Limb (tissue), 2 donors: Measurements from ENCODE around the gene STYXL2.

Source experiments
- DNase-seq, 2 donors: peaks; one replicate each; pipeline ENCODE4 v3.0.0-alpha.2; 2016; ENCODE audit errors: extremely low spot score in 2 of 2

STYXL2 gene

GRCh38 chr1:167093846-167094516 is at the start of gene STYXL2:
Gene STYXL2, plus strand, starts transcription at chr1:167094075. Its CDS starts 775 bp downstream, at chr1:167094850.
- peak; percentile 48 to 65 for DNase-seq

- no peak for DNase-seq
Measured at GRCh38 chr1:167051907-167052306, 42.0 kb upstream of the STYXL2 start.

GRCh38 chr1:167052389-167052788 is 41.5 kb upstream of the STYXL2 start:
- no peak for DNase-seq

DNA sequence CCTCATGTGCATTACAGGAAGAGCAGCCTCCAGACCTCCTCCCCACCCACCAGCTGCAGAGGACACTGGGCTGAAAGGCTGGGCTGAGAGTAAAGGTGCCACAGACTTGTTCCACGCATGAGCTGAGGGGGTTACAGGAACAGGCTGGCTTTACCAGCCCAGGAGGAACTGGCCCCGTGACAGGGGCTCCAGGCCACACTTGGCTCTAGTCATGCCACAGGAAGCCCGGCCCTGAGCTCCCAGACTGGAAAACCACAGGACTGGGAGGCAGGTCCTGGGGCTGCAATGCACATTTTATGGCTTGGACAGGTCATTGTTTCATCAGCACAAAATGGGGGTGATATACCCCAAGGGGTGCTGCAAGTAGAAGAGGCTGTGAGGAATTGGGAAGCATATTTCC is 39.3 kb upstream of the STYXL2 start:
- DNase-seq = no peak

GRCh38 chr1:167054946-167055630 is 38.8 kb upstream of the STYXL2 start:
- DNase-seq = no peak

GRCh38 chr1:167056529-167057231 is 37.2 kb upstream of the STYXL2 start:
- DNase-seq = no peak

DNA sequence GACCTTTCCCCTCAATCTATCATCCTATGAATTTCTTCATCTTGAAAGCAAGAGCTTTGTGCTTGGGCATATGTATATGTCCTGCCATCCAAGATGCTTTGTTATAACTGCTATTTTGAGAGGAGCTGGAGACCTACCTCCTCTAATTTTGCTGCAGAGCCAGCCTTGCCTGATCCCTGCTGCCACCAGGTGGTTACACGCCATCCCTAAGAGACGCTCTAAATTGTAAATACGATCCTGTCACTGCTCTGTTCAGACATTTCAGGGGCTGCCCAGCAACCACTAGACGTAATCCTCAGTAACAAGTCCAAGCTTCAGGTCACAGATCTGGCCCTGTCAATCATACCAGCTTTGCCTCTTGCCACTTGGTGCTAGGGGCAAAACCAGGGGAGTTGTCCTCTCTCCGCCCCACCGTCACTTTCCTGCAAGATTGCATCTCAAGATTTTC is 36.6 kb upstream of the STYXL2 start:
- DNase-seq = peak in 1 of 2 donors; percentile 47

GRCh38 chr1:167059045-167059808 is 34.6 kb upstream of the STYXL2 start:
- peak; percentile 67 to 85 for DNase-seq

DNA sequence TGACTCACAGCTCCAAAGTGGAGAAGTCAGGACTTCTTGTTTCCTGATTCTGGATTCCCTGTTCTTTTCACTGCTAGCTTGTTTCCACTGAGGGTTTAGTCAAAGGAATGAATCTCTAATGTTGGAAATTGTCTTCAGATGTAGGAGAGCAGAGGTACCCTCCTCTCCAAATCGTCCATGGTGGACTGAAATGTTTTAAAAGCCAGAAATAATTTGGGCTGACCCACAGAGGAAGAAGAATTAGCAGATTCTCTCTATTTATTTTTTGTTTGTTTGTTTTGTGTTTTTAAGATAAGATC is 34.1 kb upstream of the STYXL2 start:
- DNase-seq = no peak

DNA sequence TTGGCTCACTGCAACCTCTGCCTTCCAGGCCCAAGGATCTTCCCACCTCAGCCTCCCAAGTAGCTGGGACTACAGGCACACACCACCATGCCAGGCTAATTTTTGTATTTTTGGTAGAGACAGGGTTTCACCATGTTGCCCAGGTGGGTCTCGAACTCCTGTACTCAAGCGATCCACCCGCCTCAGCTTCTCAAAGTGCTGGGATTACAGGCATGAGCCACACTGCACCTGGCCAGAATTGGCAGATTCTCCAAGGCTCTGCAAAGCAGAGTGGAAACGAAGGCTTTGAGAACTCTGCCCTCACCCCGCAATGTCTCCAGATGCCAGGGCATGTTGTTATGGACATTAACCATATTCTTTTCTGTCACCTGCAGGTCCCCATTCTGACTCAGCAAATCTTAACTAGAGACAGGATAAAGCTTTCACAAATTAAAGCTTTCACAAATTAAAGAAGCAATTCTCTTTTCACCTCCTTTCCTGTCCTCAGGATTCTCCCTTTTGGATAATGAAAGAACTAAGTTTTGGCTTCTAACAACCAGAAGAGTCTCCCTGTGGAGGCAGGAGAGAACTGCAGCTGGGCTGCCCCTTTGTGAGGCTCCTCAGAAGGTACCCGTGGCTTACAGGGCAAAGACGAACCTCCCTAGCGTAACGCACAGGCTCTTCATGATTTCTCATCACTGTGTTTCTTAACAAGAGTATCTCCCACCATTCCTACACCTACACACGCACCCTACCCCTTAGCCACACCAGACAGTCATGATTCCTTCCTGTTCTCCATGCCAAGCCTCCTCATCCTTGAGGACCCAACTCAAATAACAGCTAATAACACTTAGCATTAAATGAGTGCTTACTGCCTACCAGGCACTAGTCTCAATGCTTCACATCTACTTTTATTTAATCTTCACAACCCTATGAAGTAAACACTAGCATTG is 33.5 kb upstream of the STYXL2 start:
- DNase-seq = no peak

GRCh38 chr1:167061073-167061464 is 32.8 kb upstream of the STYXL2 start:
- no peak for DNase-seq

- no peak for DNase-seq
Measured at GRCh38 chr1:167064621-167065020, 29.3 kb upstream of the STYXL2 start.

DNA sequence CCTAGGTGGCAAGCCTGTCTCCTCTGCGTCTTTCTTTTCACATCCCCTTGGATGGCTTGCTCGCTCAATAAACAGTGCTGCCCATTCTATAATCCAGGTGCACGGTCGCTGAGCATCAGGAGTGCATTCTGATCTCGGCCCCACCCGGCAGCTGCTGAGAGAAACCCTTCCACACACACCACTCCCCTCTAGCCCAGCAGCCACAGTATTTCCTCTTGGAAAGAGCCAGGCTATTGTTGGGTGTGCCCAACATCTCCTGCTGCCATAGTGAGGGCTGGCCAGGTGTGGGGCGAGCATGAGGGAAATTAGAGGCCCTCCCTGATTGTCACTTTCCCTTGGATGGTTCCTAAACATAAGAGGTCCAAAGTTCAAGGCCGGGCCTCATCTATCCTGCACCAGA is 28.4 kb upstream of the STYXL2 start:
- DNase-seq = no peak

DNA sequence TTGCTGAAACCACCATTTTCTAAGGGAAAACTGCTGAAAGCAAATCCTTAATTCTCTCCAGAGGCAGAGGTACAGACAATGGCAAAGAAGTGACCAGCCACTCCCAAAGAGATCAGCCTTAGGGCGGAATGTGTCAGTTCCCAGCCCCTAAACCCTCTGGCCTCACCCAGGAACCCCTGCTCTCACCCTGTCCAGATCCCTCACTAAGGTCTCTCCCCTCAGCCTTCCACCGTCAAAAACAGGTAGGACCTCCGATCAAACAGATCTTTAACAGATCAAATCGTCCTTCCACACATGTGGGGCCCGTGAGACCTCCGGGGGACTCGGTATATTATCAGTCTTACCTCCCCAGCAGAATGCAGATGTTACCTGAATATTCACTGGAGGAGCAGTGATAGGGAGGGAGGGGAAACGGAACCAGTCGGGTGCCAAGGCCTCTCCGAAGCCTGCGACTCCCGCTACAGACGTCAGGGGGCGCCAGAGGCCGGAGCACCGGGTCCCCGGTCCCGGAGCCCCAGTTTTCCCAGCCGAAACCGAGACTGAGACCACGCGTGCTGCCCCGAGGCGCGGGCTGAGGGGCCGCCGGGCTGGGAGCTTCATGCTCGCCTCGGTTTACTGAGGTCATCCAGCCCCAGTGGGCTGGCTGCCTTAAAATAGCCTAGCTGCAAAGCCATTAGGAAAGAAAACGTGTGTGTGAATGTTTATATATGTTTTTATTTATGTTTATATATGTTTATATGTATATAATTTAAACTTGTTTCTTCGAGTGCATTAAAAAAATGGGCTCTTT is 27.3 kb upstream of the STYXL2 start:
- DNase-seq = peak; percentile 60 to 91

DNA sequence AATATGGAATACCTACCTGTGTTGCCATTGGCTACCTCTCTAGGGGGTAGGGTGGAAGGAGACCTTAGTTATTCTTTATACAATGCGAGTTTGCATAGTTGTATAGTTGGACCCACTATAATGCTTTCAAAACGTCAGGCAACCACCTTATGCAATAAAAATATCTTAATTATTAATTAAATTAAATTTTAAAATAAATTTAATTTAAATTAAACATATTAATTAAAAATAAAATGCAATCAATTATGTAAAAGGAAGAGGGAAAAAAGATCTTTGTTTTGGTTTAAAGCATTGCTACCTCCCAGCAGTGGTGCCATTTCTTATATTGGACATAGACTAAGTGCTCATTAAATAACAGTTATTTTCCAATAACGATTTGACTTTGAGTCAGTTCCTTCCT is 26.0 kb upstream of the STYXL2 start:
- DNase-seq = no peak

DNA sequence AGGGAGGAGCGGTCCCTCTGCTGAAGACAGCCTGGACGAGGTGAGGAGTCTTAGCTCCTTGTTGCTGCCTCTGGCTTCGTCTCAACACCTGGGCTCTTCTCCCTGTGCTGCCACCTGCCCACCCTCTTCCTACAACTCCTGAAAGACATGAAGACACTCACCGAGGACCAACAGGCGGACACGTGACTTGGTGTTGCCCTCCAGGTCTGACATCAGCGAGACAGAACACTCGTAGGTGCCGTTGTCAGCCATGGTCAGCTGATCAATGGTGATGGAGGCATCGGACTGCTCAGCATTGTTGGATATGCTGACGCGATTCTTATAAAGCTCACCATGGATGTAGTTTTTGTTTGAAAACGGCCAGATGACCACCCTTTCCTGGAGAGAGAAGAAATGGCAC is 25.1 kb upstream of the STYXL2 start:
- no peak for DNase-seq

GRCh38 chr1:167071286-167071685 is 22.6 kb upstream of the STYXL2 start:
- no peak for DNase-seq

GRCh38 chr1:167076136-167076710 is 17.7 kb upstream of the STYXL2 start:
- DNase-seq = no peak

GRCh38 chr1:167077128-167077867 is 16.6 kb upstream of the STYXL2 start:
- DNase-seq = no peak
